ENCODE measurements around the gene ZFP91.
"Not testable (repeated sequence)": the region's sequence is repeated elsewhere in the genome, so short reads cannot be mapped to it uniquely, and the experiment has no call there.

Gene ZFP91

DNA sequence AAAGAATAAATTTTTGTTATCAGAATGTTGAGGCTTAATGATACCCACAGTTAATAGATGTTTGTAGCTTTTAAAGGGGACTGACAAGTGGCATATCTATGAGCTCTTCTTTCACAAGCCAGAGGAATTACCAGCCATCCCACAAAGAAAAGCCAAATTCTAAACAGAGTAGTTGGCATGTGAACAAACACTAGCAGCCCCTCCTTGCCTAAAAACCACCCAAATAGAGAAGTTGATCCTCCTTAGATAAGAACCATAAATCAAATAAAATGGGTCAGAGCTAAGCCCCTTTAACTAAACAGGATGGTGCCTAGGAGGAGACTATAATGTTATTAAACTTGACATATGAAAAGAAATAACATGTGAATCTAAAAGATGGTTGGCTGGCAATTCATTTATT lies 14.6 kb upstream of the ZFP91 start:
- H3K36me3 ChIP-seq (ENCODE audit: insufficient read depth): no peaks in the 10 kb centered on the region
- TF ChIP-seq, protein P1, sequence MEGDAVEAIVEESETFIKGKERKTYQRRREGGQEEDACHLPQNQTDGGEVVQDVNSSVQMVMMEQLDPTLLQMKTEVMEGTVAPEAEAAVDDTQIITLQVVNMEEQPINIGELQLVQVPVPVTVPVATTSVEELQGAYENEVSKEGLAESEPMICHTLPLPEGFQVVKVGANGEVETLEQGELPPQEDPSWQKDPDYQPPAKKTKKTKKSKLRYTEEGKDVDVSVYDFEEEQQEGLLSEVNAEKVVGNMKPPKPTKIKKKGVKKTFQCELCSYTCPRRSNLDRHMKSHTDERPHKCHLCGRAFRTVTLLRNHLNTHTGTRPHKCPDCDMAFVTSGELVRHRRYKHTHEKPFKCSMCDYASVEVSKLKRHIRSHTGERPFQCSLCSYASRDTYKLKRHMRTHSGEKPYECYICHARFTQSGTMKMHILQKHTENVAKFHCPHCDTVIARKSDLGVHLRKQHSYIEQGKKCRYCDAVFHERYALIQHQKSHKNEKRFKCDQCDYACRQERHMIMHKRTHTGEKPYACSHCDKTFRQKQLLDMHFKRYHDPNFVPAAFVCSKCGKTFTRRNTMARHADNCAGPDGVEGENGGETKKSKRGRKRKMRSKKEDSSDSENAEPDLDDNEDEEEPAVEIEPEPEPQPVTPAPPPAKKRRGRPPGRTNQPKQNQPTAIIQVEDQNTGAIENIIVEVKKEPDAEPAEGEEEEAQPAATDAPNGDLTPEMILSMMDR (conservative IDR thresholded peaks at IDR 0.05; ENCODE audit: low read depth, low read length): no peak
- H4K20me1 ChIP-seq (ENCODE audit: insufficient read depth): no peaks in the 10 kb centered on the region
- no peaks in the 10 kb centered on the region for H3K79me2 ChIP-seq (ENCODE audit: insufficient read depth, low read depth)
- H3K4me2 ChIP-seq: no peak overlapping the region
- H3K27ac ChIP-seq: no peak overlapping the region
- H3K27me3 ChIP-seq (ENCODE audit: insufficient read depth, low read depth): no peaks in the 10 kb centered on the region
- no peak overlapping the region for H3K9ac ChIP-seq
- no peak overlapping the region for H2AFZ ChIP-seq (ENCODE audit: low read depth)
- no peak overlapping the region for H3K4me3 ChIP-seq (IDR thresholded peaks at IDR 0.05; ENCODE audit: insufficient read depth, low read depth, low read length)
- peaks cover 31% of the 10 kb centered on the region for H3K4me1 ChIP-seq (ENCODE audit: low read depth, poor library complexity, severe bottlenecking)

DNA sequence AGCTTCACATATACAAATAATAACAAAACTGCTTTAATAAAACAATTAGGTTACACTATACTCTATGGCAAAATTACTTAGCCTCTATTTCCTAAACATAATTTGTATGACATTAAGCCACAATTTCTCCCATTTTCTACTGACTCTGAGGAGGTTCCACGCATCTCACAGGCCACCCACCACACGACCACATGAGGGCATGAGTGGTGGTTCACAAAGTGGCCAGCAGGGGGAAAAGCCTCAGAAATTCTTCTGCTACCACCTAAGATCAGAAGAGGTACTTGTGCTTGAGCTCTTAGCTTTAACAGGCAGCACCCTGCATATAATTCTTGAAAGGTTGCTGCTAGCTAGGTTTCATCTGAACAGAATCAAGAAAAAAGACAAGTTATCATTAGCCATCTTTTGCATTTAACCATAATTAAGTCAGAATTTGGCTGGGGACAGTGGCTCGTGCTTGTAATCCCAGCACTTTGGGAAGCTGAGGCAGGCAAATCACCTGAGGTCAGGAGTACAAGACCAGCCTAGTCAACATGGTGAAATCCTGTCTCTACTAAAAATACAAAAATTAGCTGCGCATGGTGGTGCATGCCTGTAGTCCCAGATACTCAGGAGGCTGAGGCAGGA lies 10.9 kb upstream of the ZFP91 start:
- Histone ChIP-seq H3K4me2 (no peak overlapping the region), H3K27me3 (ENCODE audit: insufficient read depth, low read depth) (no peaks in the 10 kb centered on the region), H2AFZ (ENCODE audit: low read depth) (no peak overlapping the region), H3K27ac (no peak overlapping the region), H4K20me1 (ENCODE audit: insufficient read depth) (no peaks in the 10 kb centered on the region), H3K79me2 (ENCODE audit: insufficient read depth, low read depth) (no peaks in the 10 kb centered on the region), H3K4me3 (IDR thresholded peaks at IDR 0.05; ENCODE audit: insufficient read depth, low read depth, low read length) (no peak overlapping the region), H3K4me1 (ENCODE audit: low read depth, poor library complexity, severe bottlenecking) (peaks cover 29% of the 10 kb centered on the region), H3K9ac (no peak overlapping the region), H3K36me3 (ENCODE audit: insufficient read depth) (no peaks in the 10 kb centered on the region)
- TF ChIP-seq, protein P1 (conservative IDR thresholded peaks at IDR 0.05; ENCODE audit: low read depth, low read length): peak; percentile 88

DNA sequence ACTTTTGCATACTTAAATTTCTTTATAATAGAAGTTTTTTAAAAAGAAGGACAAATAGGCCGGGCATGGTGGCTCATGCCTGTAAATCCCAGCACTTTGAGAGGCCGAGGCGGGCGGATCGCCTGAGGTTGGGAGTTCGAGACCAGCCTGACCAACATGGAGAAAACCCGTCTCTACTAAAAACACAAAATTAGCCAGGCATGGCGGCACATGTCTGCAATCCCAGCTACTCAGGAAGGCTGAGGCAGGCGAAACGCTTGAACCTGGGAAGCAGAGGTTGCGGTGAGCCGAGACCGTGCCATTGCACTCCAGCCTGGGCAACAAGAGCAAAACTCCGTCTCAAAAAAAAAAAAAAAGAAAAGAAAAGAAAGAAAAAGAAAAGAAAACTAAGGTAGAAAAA lies 6.0 kb upstream of the ZFP91 start:
- not testable (repeated sequence) for H3K36me3 ChIP-seq (ENCODE audit: insufficient read depth); H3K9ac ChIP-seq; H4K20me1 ChIP-seq (ENCODE audit: insufficient read depth); H3K27me3 ChIP-seq (ENCODE audit: insufficient read depth, low read depth); H2AFZ ChIP-seq (ENCODE audit: low read depth); H3K4me3 ChIP-seq (IDR thresholded peaks at IDR 0.05; ENCODE audit: insufficient read depth, low read depth, low read length)
- peak overlapping the region; percentile 100 for H3K27ac ChIP-seq
- H3K79me2 ChIP-seq (ENCODE audit: insufficient read depth, low read depth): 0 out of 2 replicates have a peak, but pooled peaks cover 13% of the 10 kb centered on the region
- H3K4me1 ChIP-seq (ENCODE audit: low read depth, poor library complexity, severe bottlenecking): peaks cover 61% of the 10 kb centered on the region
- peak overlapping the region; percentile 60 for H3K4me2 ChIP-seq

DNA sequence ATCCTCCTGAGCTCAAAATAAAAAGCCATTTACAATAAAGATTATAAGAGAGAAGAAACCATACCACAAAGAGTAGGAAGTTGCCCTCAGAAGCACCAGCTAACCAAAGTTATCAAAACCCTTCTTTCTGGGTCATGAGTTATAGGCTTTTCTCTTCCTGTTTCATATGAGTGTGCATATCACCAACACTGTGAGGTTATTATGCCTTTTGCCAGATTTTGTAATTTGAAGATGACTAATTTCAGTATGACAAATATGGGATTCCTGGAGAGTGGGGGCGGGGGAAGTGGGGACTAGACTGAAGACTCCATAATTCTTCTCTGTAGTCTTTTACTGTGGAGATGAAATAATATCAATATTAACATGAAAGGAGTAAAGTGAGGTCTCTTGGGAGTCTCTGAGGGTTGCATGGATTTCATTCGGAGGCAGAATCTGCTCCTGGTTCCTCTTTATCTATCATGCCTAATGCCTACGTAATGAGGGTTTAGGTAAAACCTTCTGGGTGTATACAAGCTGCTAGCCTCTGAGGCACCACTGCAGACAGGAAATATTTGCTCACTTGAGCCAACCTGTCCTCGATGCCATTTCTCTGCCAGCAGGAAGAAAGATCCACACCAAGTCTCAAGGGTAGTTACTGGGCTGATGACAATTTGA lies 5.3 kb upstream of the ZFP91 start:
- Histone ChIP-seq H3K36me3 (ENCODE audit: insufficient read depth) (no peaks in the 10 kb centered on the region), H3K27ac (peak overlapping the region; percentile 100), H3K9ac (peak overlapping the region; percentile 100; the same call in 1 of the 2 replicates), H3K4me3 (IDR thresholded peaks at IDR 0.05; ENCODE audit: insufficient read depth, low read depth, low read length) (no peak overlapping the region), H4K20me1 (ENCODE audit: insufficient read depth) (no peaks in the 10 kb centered on the region), H3K79me2 (ENCODE audit: insufficient read depth, low read depth) (0 out of 2 replicates have a peak, but pooled peaks cover 13% of the 10 kb centered on the region), H3K4me2 (peak overlapping the region; percentile 60), H3K4me1 (ENCODE audit: low read depth, poor library complexity, severe bottlenecking) (peaks cover 55% of the 10 kb centered on the region), H3K27me3 (ENCODE audit: insufficient read depth, low read depth) (no peaks in the 10 kb centered on the region), H2AFZ (ENCODE audit: low read depth) (peak overlapping the region; percentile 10; the same call in 1 of the 2 replicates)
- TF ChIP-seq, protein P1 (conservative IDR thresholded peaks at IDR 0.05; ENCODE audit: low read depth, low read length): no peak

DNA sequence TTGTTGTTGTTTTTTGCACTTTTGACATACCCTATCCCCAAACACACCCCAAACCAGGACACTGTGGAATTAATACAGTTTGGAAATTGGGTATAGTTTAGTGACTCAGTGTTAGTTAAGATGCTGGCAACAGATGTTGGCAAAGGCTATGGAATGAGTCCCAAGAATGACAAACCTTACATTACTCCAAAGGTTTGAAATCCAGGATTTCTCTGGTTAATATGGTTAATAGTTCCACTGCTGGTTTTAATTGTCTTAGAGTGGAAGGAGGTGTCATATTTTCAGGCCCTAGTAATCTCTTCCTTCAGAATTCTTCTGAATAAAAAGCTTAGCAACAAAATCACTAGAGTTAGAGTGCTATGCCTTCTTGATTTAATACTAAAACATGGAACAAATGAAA lies 4.0 kb upstream of the ZFP91 start:
- peak overlapping the region; percentile 100 for H3K27ac ChIP-seq
- H3K4me2 ChIP-seq: peak overlapping the region; percentile 60
- H3K36me3 ChIP-seq (ENCODE audit: insufficient read depth): no peaks in the 10 kb centered on the region
- H3K27me3 ChIP-seq (ENCODE audit: insufficient read depth, low read depth): no peaks in the 10 kb centered on the region
- no peak overlapping the region for H3K4me3 ChIP-seq (IDR thresholded peaks at IDR 0.05; ENCODE audit: insufficient read depth, low read depth, low read length)
- peaks cover 53% of the 10 kb centered on the region for H3K4me1 ChIP-seq (ENCODE audit: low read depth, poor library complexity, severe bottlenecking)
- peaks cover 16% of the 10 kb centered on the region for H3K79me2 ChIP-seq (ENCODE audit: insufficient read depth, low read depth)
- peak overlapping the region; percentile 100; the same call in 1 of the 2 replicates for H3K9ac ChIP-seq
- H2AFZ ChIP-seq (ENCODE audit: low read depth): 0 out of 2 replicates have a peak overlapping the region, but pooled peaks have one; percentile 10
- TF ChIP-seq, protein P1 (conservative IDR thresholded peaks at IDR 0.05; ENCODE audit: low read depth, low read length): no peak
- H4K20me1 ChIP-seq (ENCODE audit: insufficient read depth): no peaks in the 10 kb centered on the region

Measured in KMS-11 (cell line).